Measurements from ENCODE around the gene KDM5B. TPM values are rescaled to one million over a fixed set of nuclear protein-coding genes. Genes with fewer than 3 reads are reported as not detected.

KDM5B gene
- total and polyA plus RNA-seq, 9 of the 15 experiments (the other 6 are each of a cell fraction or from before 2014, with no cell fraction given) = 15.4 to 90.6 (median 57.1) TPM

DNA sequence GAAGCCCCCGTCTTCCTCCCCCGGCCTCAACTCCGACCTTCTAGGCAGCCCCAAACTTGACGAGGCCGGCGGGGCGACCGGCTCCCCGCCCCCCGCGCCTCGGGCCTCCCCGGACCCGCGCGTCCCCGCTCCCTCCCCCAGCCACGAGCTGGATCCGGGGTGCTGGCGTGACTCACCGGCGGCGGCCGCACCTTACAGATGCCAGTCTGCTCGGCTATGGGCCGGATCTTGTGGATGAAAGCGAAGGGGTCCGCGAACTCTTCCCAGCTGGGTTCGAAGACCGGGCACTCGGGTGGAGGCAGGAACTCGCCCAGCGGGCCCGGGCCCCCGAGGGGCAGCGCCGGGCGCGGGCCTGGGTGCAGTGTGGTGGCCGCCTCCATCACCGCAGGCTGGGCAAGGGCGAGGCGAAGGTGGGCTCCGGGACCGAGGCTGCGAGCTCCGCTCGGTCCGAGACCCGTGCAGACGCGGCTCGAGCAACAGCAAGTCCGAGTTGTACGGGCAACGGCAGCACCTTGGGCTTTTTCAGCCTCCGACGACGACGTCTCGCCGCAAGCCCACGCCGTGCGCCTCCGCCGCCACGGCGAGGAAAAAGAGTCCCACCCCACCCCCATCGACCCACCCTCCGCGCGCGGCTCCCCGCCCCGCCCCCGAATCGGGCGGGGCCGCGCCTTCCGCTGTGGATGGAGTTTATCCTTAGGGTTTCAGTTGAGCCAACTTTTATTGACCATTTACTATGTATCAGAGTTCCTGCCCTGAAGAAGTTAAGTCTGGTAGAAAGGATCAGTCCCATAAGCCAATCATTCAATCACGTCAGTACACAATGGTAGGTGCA, at the start of gene KDM5B (continued):
- TF ChIP-seq, protein P1, sequence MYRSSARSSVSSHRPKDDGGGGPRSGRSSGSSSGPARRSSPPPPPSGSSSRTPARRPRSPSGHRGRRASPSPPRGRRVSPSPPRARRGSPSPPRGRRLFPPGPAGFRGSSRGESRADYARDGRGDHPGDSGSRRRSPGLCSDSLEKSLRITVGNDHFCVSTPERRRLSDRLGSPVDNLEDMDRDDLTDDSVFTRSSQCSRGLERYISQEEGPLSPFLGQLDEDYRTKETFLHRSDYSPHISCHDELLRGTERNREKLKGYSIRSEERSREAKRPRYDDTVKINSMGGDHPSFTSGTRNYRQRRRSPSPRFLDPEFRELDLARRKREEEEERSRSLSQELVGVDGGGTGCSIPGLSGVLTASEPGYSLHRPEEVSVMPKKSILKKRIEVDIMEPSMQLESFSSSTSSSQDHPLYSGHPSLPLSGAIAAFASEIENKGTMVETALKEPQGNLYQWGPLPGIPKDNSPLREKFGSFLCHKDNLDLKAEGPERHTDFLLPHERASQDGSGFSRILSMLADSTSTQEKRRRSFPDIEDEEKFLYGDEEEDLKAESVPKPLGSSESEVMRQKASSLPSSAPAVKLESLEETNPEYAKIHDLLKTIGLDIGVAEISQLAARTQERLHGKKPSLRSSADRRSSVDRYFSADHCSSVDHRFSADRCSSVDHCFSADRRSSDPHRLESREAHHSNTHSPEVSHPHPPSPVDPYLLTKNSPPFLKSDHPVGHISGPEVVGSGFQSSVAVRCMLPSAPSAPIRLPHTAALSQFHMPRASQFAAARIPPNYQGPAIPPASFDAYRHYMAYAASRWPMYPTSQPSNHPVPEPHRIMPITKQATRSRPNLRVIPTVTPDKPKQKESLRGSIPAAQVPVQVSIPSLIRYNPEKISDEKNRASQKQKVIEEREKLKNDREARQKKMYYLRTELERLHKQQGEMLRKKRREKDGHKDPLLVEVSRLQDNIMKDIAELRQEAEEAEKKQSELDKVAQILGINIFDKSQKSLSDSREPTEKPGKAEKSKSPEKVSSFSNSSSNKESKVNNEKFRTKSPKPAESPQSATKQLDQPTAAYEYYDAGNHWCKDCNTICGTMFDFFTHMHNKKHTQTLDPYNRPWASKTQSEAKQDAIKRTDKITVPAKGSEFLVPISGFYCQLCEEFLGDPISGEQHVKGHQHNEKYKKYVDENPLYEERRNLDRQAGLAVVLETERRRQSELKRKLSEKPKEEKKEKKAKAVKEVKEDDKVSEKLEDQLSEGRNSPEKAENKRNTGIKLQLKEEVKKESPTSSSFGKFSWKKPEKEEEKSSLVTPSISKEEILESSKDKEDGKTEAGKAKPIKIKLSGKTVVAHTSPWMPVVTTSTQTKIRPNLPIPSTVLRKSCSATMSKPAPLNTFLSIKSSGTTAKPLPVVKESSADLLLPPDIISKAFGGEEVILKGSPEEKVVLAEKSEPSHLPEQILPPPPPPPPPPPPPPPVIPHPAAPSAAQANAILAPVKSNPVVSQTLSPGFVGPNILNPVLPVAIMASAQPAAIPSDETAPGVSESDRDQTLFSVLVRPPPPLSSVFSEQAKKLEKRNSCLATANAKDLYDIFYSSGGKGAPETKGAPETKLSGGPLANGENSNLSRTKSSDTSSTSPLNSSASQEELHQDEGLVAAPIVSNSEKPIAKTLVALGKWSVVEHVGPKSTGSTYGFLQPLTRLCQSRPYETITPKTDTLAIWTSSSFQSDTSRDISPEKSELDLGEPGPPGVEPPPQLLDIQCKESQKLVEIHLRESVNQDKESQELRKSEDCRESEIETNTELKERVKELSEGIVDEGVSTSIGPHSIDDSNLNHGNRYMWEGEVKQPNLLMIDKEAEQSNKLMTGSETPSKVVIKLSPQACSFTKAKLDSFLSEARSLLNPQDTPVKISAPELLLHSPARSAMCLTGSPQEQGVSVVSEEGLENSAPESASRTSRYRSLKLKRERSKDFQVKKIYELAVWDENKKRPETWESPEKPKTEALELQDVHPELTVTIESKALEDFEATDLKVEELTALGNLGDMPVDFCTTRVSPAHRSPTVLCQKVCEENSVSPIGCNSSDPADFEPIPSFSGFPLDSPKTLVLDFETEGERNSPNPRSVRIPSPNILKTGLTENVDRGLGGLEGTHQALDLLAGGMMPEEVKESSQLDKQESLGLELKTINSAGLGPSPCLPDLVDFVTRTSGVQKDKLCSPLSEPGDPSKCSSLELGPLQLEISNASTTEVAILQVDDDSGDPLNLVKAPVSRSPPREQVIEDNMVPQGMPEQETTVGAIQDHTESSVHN (IDR thresholded peaks at IDR 0.05; ENCODE audit: borderline replicate concordance in 1 of 2, low read depth in 1 of 2) = no peak
- peak; percentile 66 for TF ChIP-seq TAF7 (tag; IDR thresholded peaks at IDR 0.05)
- TF ChIP-seq MEIS2 (IDR thresholded peaks at IDR 0.05; ENCODE audit: partially characterized antibody) = no peak
- TF ChIP-seq RBBP5 (IDR thresholded peaks at IDR 0.05; ENCODE audit: borderline replicate concordance, insufficient read depth, low read length, poor library complexity, severe bottlenecking) = peak; percentile 82
- TF ChIP-seq HDAC3 (IDR thresholded peaks at IDR 0.05; ENCODE audit: borderline replicate concordance, partially characterized antibody) = no peak
- TF ChIP-seq PHF8 (IDR thresholded peaks at IDR 0.05; ENCODE audit: borderline replicate concordance, low read length) = peak; percentile 77; the same call in 1 of the 2 replicates
- TF ChIP-seq DIDO1 (tag; IDR thresholded peaks at IDR 0.05; ENCODE audit: low read depth) = no peak
- no peak for TF ChIP-seq KAT8 (IDR thresholded peaks at IDR 0.05; ENCODE audit: low read depth)
- TF ChIP-seq, protein P2, sequence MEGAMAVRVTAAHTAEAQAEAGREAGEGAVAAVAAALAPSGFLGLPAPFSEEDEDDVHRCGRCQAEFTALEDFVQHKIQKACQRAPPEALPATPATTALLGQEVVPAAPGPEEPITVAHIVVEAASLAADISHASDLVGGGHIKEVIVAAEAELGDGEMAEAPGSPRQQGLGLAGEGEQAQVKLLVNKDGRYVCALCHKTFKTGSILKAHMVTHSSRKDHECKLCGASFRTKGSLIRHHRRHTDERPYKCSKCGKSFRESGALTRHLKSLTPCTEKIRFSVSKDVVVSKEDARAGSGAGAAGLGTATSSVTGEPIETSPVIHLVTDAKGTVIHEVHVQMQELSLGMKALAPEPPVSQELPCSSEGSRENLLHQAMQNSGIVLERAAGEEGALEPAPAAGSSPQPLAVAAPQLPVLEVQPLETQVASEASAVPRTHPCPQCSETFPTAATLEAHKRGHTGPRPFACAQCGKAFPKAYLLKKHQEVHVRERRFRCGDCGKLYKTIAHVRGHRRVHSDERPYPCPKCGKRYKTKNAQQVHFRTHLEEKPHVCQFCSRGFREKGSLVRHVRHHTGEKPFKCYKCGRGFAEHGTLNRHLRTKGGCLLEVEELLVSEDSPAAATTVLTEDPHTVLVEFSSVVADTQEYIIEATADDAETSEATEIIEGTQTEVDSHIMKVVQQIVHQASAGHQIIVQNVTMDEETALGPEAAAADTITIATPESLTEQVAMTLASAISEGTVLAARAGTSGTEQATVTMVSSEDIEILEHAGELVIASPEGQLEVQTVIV (CRISPR knock-in tag; IDR thresholded peaks at IDR 0.05; ENCODE audit: borderline replicate concordance) = no peak
- peak; percentile 87 for TF ChIP-seq FIP1L1 (IDR thresholded peaks at IDR 0.05; ENCODE audit: low read depth, low read length, poor library complexity, severe bottlenecking)
- TF ChIP-seq, protein P3, sequence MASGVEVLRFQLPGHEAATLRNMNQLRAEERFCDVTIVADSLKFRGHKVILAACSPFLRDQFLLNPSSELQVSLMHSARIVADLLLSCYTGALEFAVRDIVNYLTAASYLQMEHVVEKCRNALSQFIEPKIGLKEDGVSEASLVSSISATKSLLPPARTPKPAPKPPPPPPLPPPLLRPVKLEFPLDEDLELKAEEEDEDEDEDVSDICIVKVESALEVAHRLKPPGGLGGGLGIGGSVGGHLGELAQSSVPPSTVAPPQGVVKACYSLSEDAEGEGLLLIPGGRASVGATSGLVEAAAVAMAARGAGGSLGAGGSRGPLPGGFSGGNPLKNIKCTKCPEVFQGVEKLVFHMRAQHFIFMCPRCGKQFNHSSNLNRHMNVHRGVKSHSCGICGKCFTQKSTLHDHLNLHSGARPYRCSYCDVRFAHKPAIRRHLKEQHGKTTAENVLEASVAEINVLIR (CRISPR knock-in tag; IDR thresholded peaks at IDR 0.05) = peak; percentile 47; the same call in 1 of the 2 replicates
- TF ChIP-seq TRIM24 (IDR thresholded peaks at IDR 0.05) = no peak; a peak in 1 of 4 replicates
- no peak for TF ChIP-seq NFXL1 (CRISPR knock-in tag; IDR thresholded peaks at IDR 0.05)

Measured in K562 (cell line).